MV-4-11 (cell line): ENCODE measurements around the gene SND1.
"Not testable (repeated sequence)": the region's sequence is repeated elsewhere in the genome, so short reads cannot be mapped to it uniquely, and the experiment has no call there.

Experiments
- DNase-seq: peaks from one replicate; lab custom pipeline; 2025; lab: John Stamatoyannopoulos, UW

SND1 gene

DNA sequence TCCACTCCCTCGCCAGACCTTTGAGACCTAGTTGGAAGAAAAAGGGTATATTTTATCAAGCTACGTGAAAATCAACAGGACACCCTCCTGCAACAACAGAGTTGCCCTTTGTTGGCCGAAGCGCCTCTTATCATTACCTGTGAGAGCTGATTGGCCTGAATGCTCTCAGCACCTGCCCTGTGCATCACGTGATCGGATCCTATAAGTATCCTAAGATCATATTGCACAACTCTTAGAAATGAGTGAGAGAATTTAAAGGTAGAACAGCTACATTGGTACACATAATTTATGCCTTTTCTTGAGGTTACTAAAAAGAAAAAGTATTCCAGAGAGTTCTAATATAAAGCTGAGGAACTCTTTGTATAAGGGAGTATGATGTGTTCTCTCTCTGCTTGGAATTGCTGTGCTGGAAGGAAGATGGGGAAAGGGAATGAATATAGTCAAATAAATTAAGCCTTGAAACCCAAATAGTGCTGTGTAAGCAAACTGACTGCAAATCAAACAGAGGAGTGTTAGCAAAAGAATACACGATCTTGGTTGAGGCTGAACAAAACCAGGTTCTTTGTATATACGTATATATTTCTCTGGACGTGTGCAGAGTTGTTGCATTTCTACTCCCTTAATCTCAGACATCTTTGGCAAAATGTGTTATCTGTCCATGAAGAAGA, 309.9 kb downstream of the SND1 start:
- DNase-seq = no peak

DNA sequence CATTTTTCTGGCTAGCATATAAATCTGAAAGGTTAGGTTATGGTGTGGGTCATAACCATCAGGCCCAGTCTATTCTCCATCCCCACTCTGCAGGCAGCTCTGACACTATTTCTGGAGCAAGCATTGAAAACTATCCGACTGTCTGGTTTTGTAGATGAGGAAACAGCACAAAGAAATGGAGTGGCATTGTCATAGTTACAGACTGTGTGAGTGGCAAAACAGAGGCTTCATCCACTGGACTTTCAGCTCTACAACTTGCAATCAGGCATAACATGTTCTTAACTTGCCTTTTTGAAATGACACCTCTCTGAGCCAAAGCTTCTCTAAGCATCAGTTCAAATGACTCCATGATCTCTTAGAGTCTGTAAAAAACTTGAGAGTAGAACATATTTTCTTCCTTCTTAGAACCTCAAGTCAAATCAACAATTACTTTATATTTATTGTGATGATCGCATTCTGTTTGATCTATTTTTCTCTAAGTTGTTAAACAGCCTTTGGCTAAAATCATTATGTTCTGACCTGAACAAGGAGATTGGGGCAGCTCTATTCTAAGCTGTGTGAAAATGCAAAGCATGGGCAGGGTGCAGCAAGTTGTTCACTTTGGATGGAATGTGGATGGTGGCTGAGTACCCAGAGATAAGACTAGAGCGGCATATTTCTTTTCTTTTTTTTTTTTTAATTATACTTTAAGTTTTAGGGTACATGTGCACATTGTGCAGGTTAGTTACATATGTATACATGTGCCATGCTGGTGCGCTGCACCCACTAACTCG, 310.8 kb downstream of the SND1 start:
- DNase-seq = no peak

DNA sequence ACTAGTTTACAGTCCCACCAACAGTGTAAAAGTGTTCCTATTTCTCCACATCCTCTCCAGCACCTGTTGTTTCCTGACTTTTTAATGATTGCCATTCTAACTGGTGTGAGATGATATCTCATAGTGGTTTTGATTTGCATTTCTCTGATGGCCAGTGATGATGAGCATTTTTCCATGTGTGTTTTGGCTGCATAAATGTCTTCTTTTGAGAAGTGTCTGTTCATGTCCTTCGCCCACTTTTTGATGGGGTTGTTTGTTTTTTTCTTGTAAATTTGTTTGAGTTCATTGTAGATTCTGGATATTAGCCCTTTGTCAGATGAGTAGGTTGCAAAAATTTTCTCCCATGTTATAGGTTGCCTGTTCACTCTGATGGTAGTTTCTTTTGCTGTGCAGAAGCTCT, 311.9 kb downstream of the SND1 start:
- DNase-seq = not testable (repeated sequence)

DNA sequence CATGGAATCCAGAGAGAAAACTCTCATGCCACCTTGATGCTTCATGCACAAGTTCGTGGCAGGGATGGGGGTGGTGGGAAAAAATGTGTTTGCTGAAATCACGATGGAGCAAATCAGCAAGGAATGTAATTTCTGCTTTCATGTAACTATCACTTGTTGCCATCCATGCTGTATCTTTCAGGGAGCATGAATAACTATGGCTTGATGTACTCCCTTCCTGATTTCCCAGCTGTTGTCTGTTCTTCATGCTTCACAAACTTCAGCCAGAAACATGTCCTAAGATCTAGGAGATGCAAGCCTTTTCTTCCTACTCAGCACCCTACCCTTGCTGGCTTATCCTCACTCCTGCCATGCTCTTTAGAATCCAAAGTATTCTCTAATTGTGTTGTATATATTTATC, 315.3 kb downstream of the SND1 start:
- DNase-seq = no peak

DNA sequence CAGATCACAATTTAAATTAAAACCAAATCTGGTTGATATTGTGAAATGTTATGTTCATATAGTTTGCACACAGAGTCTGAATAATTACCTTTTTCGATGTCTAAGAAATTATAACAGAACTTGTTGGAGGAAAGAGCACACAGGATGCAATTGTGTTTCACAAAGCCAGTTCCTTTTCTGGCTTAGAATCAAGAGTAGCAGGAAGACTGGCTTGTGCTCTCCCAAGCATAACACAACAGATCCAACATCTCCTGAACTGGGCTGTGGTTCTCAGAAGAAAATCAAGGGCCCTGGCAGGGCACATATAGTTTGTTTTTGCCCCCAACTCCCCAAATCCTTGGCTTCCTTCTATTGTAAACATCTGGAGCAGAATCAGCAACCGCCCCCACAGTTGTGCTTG, 316.6 kb downstream of the SND1 start:
- DNase-seq = no peak

DNA sequence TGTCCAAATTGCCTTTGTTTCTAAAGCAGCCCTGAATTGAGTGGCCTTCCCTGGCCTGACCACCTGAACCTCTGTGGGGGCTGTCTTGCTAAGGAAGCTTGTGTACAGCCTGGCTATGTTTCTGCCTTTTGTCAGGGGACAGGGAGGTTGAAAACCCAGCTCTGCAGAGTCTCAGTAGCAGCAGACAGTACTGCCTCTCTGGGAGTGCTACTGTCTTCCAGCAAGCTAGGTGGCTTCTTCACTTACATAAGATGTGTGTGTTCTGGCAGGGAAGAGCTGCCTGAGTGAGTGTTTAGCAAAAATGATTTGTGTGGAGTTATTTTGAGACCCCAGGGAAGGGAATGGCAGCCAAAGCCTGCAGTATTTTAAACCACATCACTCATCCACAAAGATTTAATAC, 321.8 kb downstream of the SND1 start:
- DNase-seq = no peak

DNA sequence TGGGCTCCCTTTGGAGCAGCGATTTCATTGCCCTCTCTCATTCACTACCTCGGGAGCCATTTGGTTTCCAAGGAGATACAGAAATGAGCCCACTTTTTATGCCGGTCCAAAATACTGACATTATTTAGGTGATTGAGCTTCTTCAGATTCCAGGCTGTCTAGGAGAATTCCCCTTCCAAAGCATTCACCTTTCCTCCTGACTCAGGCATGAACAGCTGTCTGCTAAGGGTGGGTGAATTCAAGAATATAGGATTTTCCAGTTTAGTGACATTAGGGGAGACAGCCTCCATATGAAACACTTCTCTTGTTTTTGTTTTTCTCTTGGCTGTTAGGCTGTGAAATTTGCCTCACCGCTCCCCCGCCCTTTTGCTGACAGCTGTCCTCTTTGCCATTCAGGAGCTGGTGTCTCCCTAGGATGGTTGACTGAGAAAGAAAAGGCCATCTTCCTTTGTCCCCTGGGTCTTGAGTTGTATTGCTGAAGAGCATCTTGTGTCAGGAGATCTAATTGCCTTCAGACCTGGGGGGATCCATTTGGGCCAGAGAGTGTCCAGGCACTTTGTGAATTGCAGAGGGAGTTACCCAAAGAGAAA, 322.5 kb downstream of the SND1 start:
- DNase-seq = no peak

DNA sequence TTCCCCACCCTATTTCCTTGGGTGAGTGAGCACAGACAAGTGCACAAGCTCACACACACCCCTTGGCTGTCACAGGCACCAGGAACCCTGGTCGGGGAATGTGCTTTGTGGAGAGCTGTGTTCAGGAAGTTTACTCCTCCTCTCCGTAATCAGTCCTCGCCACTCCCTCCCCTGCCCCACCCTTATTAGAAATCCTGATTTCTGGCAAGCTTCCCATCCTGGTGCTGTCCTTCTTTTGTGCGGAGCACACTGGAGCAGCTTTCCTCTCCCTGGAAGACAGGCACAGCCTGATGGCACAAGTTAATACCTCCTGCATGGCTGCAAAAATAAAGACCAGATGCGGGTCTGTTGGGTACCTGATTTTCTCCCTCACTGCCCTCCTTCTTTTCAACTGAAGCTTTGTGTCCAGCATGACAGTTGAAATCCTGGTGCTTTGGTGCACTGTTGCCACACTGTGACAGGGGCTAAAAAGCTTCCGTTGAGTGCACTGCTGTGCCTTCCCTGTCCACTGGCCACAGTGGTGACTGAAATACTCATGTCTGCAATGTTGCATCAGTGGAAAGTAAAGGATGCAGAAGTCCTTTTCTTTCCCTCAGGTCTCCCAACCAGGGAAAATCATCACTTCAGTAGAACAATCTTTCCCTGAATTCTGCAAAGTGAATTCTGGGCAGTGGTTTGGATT, 324.2 kb downstream of the SND1 start:
- no peak for DNase-seq

DNA sequence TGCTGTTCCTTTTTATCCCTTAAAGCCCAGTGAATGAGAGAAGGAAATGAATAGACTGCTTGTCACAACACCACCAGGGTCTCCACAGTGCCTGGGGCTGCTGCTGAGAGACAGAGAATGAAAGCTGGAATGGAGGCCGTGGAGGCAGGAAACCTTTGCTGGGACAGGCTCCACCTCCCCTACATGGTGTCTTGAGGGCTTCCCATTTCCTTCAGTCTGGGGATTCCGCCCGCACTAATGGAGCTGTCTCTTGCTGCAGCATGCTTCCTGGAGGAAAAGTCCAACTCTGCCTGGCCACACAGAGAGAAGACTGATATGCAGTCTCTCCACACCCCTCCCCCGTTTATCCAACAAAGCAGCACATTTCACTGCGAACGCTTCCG, 324.7 kb downstream of the SND1 start:
- DNase-seq = no peak

DNA sequence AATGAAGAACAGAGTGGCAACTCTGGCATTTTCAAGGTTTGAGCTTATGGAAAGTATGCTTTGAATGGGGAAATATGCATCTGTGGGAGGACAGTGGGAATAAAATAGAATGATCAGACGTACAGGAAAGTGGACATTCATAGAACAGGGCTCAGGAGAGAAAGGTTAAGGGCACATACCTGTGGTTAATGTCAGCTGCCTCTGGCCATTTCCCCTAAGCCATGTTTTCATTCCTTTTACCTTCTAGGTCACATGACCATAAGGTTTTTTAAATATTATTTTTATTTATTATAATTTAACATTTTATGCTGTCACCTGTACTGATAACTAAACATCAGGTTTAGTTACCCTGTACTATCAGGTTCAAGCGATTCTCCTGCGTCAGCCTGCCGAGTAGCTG, 326.4 kb downstream of the SND1 start:
- no peak for DNase-seq

DNA sequence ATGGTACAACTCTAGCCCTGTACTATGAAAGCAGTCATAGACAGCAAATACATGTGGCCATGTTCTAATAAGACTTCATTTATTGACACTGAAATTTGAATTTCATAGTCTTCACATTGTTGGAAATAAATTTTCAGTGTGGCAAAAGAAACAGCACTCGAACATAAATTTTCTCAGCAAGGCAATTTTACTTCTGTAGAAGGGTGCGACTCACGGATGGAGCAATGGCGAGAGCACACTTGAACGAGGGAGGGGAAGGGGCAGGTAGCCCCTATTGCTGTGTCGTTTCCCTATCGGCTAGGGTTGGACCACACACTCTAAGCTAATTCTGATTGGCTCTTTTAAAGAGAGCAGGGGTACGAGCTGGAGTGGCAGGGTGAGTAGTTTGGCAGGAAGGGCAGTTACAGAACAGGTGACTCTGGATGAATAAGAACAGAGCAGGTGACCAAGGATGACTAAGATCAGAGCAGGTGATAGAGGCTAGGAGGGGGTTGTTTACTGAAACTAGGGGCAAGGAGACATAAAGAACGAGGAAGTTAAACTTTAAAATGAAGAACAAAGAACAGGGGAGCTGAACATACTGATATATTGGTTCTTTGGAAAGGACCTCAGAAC, 327.2 kb downstream of the SND1 start:
- no peak for DNase-seq

DNA sequence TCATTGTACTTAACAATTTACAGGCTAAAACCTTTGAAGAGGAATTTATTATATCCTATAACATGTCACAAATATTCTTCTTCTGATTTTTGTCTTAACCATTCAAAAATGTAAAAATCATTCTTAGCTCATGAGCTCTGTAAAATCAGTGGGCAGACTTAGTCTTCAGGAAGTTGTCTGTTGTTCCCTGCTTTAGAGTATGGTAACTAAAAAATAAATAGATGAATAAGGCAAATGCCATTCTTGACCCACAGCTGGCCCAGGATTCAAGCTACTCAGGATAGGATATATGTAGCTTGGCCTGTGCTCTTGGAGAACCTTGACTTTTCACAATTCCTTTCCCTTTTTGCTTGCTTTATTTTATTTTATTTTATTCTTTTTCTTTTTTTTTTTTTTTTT, 327.7 kb downstream of the SND1 start:
- no peak for DNase-seq

DNA sequence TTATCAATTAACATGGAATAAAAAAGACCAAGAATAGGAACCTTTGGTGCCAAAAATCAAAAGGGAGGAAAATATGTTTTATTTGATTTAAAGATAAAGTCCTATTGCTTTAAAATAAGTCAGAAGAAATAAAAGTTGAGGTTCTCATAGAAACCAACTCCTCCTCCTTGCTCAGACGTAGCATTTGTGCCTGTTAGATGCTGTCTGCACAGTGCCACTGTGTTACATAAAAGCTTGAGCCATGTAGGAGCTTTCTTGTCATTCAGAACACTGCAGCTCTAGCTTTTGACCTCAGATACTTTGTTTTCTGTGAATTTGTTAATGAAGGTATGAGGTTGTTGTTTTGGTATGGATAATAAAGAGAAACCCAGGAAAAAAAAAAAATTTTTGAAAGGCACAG, 328.9 kb downstream of the SND1 start:
- DNase-seq = no peak

DNA sequence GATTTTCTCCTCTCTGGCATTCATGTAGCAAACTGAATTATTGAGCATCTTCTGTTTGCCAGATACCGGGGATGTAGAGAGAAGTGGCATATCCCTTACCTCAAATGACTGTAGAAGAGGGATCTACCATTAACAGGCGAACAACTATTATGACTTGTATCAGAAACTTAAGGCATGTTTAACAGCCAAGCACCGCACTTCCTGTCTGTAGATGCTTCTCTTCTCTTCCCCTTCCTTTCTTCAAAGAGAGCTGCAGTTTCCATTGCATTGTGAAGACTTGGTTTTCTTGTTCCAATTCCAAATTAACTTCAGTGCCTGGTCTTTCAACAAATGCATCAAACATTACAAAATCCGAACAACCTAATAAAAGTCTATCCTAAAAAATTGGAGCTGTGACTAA, 330.0 kb downstream of the SND1 start:
- no peak for DNase-seq

DNA sequence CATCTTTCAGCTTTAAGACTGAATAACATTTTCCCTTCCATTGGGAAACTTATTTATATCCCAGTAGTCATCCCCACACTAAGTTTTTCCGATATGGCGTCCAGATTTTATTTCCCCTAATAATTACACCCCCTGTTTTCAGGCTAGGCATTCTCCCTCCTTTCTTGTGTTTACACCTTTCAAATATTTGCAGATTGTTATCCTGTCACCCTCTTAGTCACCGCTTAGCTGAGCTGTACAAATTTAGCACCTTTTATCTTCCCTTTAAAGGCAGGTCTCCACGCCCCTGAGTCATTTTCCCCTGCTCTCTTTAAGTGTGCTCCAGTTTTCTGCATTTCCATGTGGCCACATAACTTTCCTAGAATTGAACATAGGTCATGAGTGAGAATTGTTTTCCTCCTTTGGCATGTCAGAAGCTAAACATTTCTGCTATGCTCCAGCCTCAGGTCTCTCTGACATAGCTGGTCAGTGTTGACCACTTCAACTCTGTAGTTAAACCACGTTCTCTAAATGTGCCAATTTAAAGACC, 331.9 kb downstream of the SND1 start:
- DNase-seq = no peak

DNA sequence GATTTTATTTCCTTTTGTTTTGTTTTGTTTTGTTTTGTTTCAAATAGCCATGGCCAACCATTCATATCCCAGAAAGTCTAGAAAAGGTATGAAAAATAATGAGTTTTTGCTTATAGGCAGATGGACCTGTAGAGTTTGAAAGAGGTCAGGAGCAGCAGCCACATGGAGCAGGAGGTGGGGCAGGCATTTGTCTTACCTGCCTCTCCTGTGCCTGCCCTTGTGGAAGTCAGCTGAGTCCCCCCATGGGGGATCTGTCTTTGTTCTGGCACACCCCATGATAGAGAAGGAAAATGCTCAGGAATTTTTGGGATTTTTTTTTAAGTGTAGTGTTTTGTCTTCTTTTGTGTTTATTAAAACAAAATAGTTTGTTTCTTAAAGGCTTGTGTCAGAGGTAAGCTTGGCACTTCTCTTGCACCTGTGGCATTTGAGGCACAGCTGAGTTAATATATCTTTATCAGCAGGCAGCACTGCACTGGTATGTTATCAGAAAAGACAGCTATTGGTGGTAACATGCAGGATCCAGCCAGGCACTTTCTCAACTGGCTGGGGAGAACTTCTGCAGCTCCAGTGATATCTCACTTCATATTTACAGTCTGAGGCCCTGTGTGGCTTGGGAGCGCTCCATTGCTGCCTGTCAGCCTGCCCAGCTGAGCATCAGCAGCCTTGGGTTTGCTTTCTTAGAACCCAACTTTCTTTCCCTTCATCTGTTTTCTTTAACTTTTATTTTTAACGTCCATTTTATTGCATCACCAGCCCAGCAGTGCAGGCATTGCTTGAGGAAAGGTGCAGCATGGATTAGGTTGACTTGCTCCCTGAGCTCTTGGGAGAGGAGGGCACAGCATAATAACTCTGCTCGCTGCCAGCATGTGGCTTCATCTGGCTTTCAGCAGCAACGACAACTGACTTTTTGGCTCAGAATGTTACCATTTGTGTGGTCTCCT, 334.9 kb downstream of the SND1 start:
- DNase-seq = no peak

DNA sequence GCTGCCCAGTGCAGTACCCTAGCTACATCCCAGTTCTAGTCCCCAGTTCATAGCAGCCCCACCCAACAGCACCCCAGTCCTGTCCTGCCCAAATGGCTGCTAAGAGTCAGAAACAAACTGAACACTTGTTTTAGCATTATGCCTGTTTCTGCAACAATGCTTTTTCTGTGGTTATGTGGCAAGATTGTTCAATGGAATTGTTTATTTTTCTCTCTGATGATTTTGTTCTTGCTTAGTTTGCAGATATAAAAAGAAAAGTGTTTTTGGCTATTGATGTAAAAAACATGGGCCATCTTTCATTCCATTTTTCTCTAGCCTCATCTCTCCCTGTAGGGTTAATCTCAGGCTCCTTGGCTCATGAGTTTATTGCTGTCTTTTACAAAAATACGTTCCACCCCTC, 336.8 kb downstream of the SND1 start:
- DNase-seq = no peak

DNA sequence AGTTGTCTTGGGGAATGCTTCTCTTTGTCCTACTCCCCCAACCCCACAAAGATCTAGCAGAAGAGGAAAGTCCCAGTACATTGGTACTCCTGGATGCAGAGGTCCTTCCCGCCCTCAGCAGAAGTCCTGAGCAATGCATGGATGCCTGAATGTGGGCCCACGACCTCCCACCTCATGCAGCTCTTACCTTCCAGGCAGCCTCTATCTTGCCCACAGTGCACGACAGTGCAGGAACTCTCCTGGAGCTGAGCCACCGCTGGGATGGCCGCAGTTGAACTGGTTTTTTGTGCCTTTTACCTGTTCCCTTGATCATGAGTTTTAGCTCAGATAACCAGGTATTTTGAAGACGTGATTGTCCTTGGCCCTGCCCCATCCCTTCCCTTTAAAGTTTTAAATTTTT, 341.3 kb downstream of the SND1 start:
- DNase-seq = no peak

DNA sequence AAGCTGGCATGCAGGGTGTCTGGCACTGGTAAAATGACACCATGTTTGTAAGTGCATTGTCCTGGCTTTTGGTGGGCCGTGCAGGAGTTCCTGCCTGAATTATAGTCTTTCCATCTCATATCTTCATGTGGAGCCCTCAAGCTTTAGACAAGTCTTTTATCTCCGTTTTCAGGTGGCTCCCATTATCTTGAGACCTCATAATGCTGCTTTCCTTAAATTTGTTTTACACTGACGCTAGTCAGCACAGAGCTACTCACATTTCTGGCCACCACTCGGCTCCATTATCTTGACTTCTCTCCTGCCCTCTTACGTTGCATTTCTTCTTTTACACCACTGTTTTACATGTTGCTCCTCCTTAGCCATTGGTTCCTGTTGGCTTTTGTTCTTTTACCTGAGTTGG, 342.0 kb downstream of the SND1 start:
- DNase-seq = no peak

DNA sequence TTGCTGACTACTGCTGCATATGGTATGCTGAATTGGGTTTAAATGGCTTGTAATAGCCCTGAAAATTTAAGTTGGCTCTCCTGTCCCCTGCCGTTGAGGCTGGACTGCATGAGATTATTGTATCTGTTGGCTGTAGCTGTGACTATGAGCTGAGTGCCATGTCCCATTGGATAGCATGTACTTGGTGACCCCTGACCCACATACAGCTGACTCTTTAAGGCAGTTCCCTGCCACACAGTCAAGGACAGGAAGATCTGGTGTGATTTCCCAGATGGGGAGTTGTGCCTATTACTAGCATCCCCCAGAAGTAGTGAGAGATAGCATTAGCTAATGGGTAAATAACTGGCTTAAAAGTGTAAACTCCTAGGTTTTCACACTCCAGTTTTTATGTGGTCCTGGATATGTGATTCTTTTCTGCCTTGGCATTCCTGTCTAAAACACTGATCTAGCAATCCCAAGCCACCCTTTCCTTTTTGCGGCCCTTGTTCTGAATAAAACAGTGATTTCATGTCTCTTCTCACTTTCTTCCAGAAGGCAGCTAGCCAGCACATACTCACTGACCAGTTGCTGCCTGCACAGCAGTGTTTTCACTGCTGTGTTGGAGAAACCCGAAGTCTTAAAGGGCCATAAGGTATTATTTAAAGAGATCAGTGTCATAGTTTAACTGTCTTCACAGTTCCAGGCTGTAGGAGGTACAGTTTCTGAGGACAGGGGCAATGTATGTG, 343.3 kb downstream of the SND1 start:
- DNase-seq = no peak

DNA sequence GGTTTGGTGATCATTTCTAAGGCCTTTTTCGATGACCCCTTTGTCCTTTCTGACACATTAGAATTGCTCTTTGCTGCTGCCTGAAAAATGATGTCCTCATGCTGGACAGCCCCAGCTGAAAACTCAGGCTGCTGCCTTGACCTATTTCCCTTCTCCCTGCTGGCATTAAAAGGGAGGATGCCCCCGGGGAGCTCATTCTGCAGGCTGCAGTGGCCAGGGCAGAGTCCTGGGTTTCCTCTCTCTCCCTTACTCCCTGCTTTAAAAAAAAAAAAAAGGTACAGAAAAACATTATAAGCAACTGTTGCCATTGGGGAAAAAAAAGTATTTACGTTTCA, 343.9 kb downstream of the SND1 start:
- no peak for DNase-seq
